ENCODE results near the gene RNF213. TPM values are rescaled to one million over a fixed set of nuclear protein-coding genes. Genes with fewer than 3 reads are reported as not detected.

The RNF213 gene
- total RNA-seq, 1 experiment from 2014 or later = 44.5 TPM

- ChIA-PET RAD21 (ENCODE audit: low non-redundant PET in 1 of 2, low total read pairs in 2 of 2, uncharacterized antibody in 2 of 2, unreplicated experiment in 2 of 2) (no interaction called here), POLR2A (no interaction called here), CTCF (no interaction called here)
- no peak overlapping the region for H3K4me2 ChIP-seq (ENCODE audit: low read length)
- H3K9ac ChIP-seq (ENCODE audit: low read length) = no peak overlapping the region
- no peaks in the 10 kb centered on the region for H3K9me2 ChIP-seq (ENCODE audit: insufficient read depth)
- H2AFZ ChIP-seq (ENCODE audit: low read depth, low read length, poor library complexity, severe bottlenecking) = no peak overlapping the region
- BruUV-seq (replicated peaks) = no TSS peak
- no peak overlapping the region for H3K4me3 ChIP-seq (replicated peaks in 1 of 2; ENCODE audit: low read depth in 1 of 2, low read length in 2 of 2)
- peaks cover 15 to 32% of the 10 kb centered on the region in 2 experiments; a peak in 3 of 4 replicates for H3K36me3 ChIP-seq (ENCODE audit: control insufficient read depth in 1 of 2, insufficient read depth in 2 of 2, low read length in 2 of 2)
- H3K27ac ChIP-seq (ENCODE audit: low read depth, low read length) = no peak overlapping the region
- no peaks in the 10 kb centered on the region for H3K9me3 ChIP-seq (ENCODE audit: control insufficient read depth in 1 of 2, insufficient read depth in 1 of 2, low read depth in 1 of 2, low read length in 2 of 2)
- no peaks in the 10 kb centered on the region for H3K79me2 ChIP-seq (ENCODE audit: insufficient read depth, low read length)
- ATAC-seq (no peak), DNase-seq (ENCODE audit: low read depth, low spot score) (no peak)
- no peak for TF ChIP-seq POLR2AphosphoS5 (IDR thresholded peaks at IDR 0.05; ENCODE audit: low read depth, low read length)
- no peak for TF ChIP-seq YY1 (IDR thresholded peaks at IDR 0.05; ENCODE audit: extremely low read depth, insufficient replicate concordance, low read depth, low read length)
- TF ChIP-seq REST (IDR thresholded peaks at IDR 0.05; ENCODE audit: low read depth) = no peak
- TF ChIP-seq FOSL1 (IDR thresholded peaks at IDR 0.05; ENCODE audit: low read depth) = no peak
- TF ChIP-seq SIN3A (IDR thresholded peaks at IDR 0.05; ENCODE audit: low read depth) = no peak
- TF ChIP-seq RAD21 (IDR thresholded peaks at IDR 0.05; ENCODE audit: low read depth) = no peak
- no peak for TF ChIP-seq CEBPB (IDR thresholded peaks at IDR 0.05; ENCODE audit: low read depth)
- no peak for TF ChIP-seq EGR1 (IDR thresholded peaks at IDR 0.05; ENCODE audit: low read depth)
- TF ChIP-seq ZNF274 (IDR thresholded peaks at IDR 0.05; ENCODE audit: low read depth, low read length) = no peak
- no peak for TF ChIP-seq CBX3 (IDR thresholded peaks at IDR 0.05; ENCODE audit: low read depth)
- TF ChIP-seq, protein P1, sequence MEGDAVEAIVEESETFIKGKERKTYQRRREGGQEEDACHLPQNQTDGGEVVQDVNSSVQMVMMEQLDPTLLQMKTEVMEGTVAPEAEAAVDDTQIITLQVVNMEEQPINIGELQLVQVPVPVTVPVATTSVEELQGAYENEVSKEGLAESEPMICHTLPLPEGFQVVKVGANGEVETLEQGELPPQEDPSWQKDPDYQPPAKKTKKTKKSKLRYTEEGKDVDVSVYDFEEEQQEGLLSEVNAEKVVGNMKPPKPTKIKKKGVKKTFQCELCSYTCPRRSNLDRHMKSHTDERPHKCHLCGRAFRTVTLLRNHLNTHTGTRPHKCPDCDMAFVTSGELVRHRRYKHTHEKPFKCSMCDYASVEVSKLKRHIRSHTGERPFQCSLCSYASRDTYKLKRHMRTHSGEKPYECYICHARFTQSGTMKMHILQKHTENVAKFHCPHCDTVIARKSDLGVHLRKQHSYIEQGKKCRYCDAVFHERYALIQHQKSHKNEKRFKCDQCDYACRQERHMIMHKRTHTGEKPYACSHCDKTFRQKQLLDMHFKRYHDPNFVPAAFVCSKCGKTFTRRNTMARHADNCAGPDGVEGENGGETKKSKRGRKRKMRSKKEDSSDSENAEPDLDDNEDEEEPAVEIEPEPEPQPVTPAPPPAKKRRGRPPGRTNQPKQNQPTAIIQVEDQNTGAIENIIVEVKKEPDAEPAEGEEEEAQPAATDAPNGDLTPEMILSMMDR (IDR thresholded peaks at IDR 0.05 in 2 of 3, conservative IDR thresholded peaks at IDR 0.05 in 1 of 3; ENCODE audit: borderline replicate concordance in 1 of 3, insufficient read depth in 1 of 3, low read depth in 2 of 3, low read length in 2 of 3) = no peak
- no peak for TF ChIP-seq TCF7L2 (IDR thresholded peaks at IDR 0.05; ENCODE audit: borderline replicate concordance, extremely low read depth, insufficient read depth, insufficient read length)
- TF ChIP-seq MAX (IDR thresholded peaks at IDR 0.05) = no peak
- no peaks in the 10 kb centered on the region for H3K27me3 ChIP-seq (ENCODE audit: insufficient read depth, low read length)
- H3K4me1 ChIP-seq (ENCODE audit: control insufficient read depth in 1 of 2, insufficient read depth in 2 of 2, low read length in 2 of 2) = no peaks in the 10 kb centered on the region
- no peaks in the 10 kb centered on the region for H4K20me1 ChIP-seq (ENCODE audit: insufficient read depth)
- intact Hi-C loops (cut with micrococcal nuclease) = no loop called here
Measured at GRCh38 chr17:80346498-80347275, 86.0 kb downstream of the RNF213 start.
